Endothelial cell (in vitro differentiated cells): Measurements from ENCODE around the gene SLC19A1. TPM values are rescaled to one million over a fixed set of nuclear protein-coding genes. Genes with fewer than 3 reads are reported as not detected.

Source experiments
- DNase-seq: peaks from one replicate; pipeline ENCODE4 v3.0.0; 2021; ENCODE audit warnings: low spot score
- H3K27ac Mint-ChIP-seq: one replicate; pipeline ENCODE4 v1.8.0; 2021; ENCODE audit warnings: mixed read lengths, inconsistent platforms; ENCODE audit not compliant: unreplicated experiment
- H3K27me3 Mint-ChIP-seq: one replicate; pipeline ENCODE4 v1.8.0; 2021; ENCODE audit warnings: mild to moderate bottlenecking, moderate library complexity, mixed read lengths, inconsistent platforms; ENCODE audit not compliant: unreplicated experiment
- H3K36me3 Mint-ChIP-seq: one replicate; pipeline ENCODE4 v1.8.0; 2021; ENCODE audit warnings: mild to moderate bottlenecking, low read depth, mixed read lengths, inconsistent platforms; ENCODE audit not compliant: unreplicated experiment
- H3K4me1 Mint-ChIP-seq: one replicate; pipeline ENCODE4 v1.8.0; 2021; ENCODE audit warnings: mild to moderate bottlenecking, mixed read lengths, inconsistent platforms; ENCODE audit not compliant: unreplicated experiment
- H3K4me3 Mint-ChIP-seq: one replicate; pipeline ENCODE4 v1.8.0; 2021; ENCODE audit warnings: mild to moderate bottlenecking, mixed read lengths, inconsistent platforms; ENCODE audit not compliant: unreplicated experiment
- H3K9me3 Mint-ChIP-seq: one replicate; pipeline ENCODE4 v1.8.0; 2021; ENCODE audit warnings: mixed read lengths, inconsistent platforms; ENCODE audit not compliant: unreplicated experiment
- CTCF ChIP-seq: fragments of 200-600 bp; sonication (generic); IDR thresholded peaks from one replicate; pipeline ENCODE4 v1.5.0; 2021; ENCODE audit warnings: antibody characterized with exemption; ENCODE audit not compliant: unreplicated experiment
- total RNA-seq: library from RNA; stranded (reverse); fragmentation: NEBNext Ultra II Directional; extraction: Animal tissue kit (Norgen Biotek cat#: 25700); gene quantifications from one replicate; pipeline ENCODE4 v1.2.1, GENCODE V29; 2021; ENCODE audit not compliant: unreplicated experiment

SLC19A1 gene
- total RNA-seq, 1 donor from 2014 or later: 27.1 TPM

GRCh38 chr21:45550522-45551210, 8.4 kb upstream of the SLC19A1 start:
- no peak overlapping the region for H3K4me3 Mint-ChIP-seq
- H3K36me3 Mint-ChIP-seq: no peaks in the 10 kb centered on the region
- no peaks in the 10 kb centered on the region for H3K9me3 Mint-ChIP-seq
- H3K27me3 Mint-ChIP-seq: peaks cover 5% of the 10 kb centered on the region
- no peak for TF ChIP-seq CTCF
- peaks cover 21% of the 10 kb centered on the region for H3K4me1 Mint-ChIP-seq
- no peak for DNase-seq
- peak overlapping the region; percentile 81 for H3K27ac Mint-ChIP-seq

GRCh38 chr21:45549626-45550463, 7.6 kb upstream of the SLC19A1 start:
- H3K27ac Mint-ChIP-seq: peak overlapping the region; percentile 68
- no peak for DNase-seq
- H3K9me3 Mint-ChIP-seq: no peaks in the 10 kb centered on the region
- TF ChIP-seq CTCF: no peak
- peaks cover 21% of the 10 kb centered on the region for H3K4me1 Mint-ChIP-seq
- peaks cover 4% of the 10 kb centered on the region for H3K36me3 Mint-ChIP-seq
- peaks cover 5% of the 10 kb centered on the region for H3K27me3 Mint-ChIP-seq
- H3K4me3 Mint-ChIP-seq: no peak overlapping the region

- DNase-seq: no peak
- Mint-ChIP-seq H3K4me3 (no peak overlapping the region), H3K9me3 (no peaks in the 10 kb centered on the region), H3K27ac (no peak overlapping the region), H3K4me1 (peaks cover 17% of the 10 kb centered on the region), H3K36me3 (peaks cover 4% of the 10 kb centered on the region), H3K27me3 (peaks cover 4% of the 10 kb centered on the region)
- TF ChIP-seq CTCF: no peak
Observed at GRCh38 chr21:45548711-45549491, 6.7 kb upstream of the SLC19A1 start.

- TF ChIP-seq CTCF: no peak
- Mint-ChIP-seq H3K4me1 (peaks cover 20% of the 10 kb centered on the region), H3K9me3 (no peaks in the 10 kb centered on the region), H3K27ac (no peak overlapping the region), H3K36me3 (peaks cover 4% of the 10 kb centered on the region), H3K4me3 (no peak overlapping the region), H3K27me3 (peaks cover 4% of the 10 kb centered on the region)
- no peak for DNase-seq
Observed at GRCh38 chr21:45547545-45547900, 5.3 kb upstream of the SLC19A1 start.
